Astrocyte of the spinal cord (primary cell): ENCODE results near the gene HIPK1.
"Not testable (repeated sequence)": the region's sequence is repeated elsewhere in the genome, so short reads cannot be mapped to it uniquely, and the experiment has no call there.

Experiments
- DNase-seq: peaks from one replicate; pipeline ENCODE4 v3.0.0; 2011; ENCODE audit warnings: low read depth, low spot score
- H3K4me3 ChIP-seq: 2 replicates; pipeline ENCODE4 v1.5.1; 2011; ENCODE audit warnings: low read depth, mild to moderate bottlenecking, low read length, moderate library complexity
- CTCF ChIP-seq: IDR thresholded peaks from 2 replicates; pipeline ENCODE4 v1.5.1; 2012; ENCODE audit warnings: low read depth, mild to moderate bottlenecking, low read length, inconsistent platforms
- in situ Hi-C: cut with HindIII; loops from 2 replicates; pipeline ENCODE4 v1.10.0; 2017; ENCODE audit warnings: low sequenced_read_pairs

The HIPK1 gene

GRCh38 chr1:114003431-114003830 lies 74.3 kb downstream of the HIPK1 start:
- no peak overlapping the region for H3K4me3 ChIP-seq
- in situ Hi-C loops, result no loop called here
- no peak for TF ChIP-seq CTCF
- DNase-seq, result no peak

GRCh38 chr1:114006825-114007224 lies 77.7 kb downstream of the HIPK1 start:
- in situ Hi-C loops, H3K4me3 ChIP-seq, DNase-seq: not testable (repeated sequence)

GRCh38 chr1:114008480-114008941 lies 79.4 kb downstream of the HIPK1 start:
- H3K4me3 ChIP-seq, result no peak overlapping the region
- no peak for TF ChIP-seq CTCF
- in situ Hi-C loops, result no loop called here
- DNase-seq, result no peak

- TF ChIP-seq CTCF, result no peak
- in situ Hi-C loops, result no loop called here
- no peak for DNase-seq
- no peak overlapping the region for H3K4me3 ChIP-seq
These were observed 79.9 kb downstream of the HIPK1 start for GRCh38 chr1:114008993-114009392.

GRCh38 chr1:114009393-114009792 lies 80.3 kb downstream of the HIPK1 start:
- H3K4me3 ChIP-seq, result no peak overlapping the region
- in situ Hi-C loops, result no loop called here
- DNase-seq, result no peak
- TF ChIP-seq CTCF, result no peak

- no peak overlapping the region for H3K4me3 ChIP-seq
- in situ Hi-C loops, result no loop called here
- DNase-seq, result no peak
- TF ChIP-seq CTCF, result no peak
These were observed 81.5 kb downstream of the HIPK1 start for GRCh38 chr1:114010433-114011184.

- DNase-seq, result peak; percentile 24
- no peak overlapping the region for H3K4me3 ChIP-seq
- no peak for TF ChIP-seq CTCF
- in situ Hi-C loops, result no loop called here
These were observed 82.7 kb downstream of the HIPK1 start for GRCh38 chr1:114011796-114012195.
